Smooth muscle cell of the umbilical artery (primary cell): ENCODE measurements around the gene NPIPB13. TPM values are rescaled to one million over a fixed set of nuclear protein-coding genes. Genes with fewer than 3 reads are reported as not detected.

ENCODE experiments used
- total RNA-seq: library from RNA; depleted of rRNA; stranded (reverse); fragments of >200 nt; gene quantifications from 2 replicates; pipeline ENCODE4 v1.2.3, GENCODE V29; 2014

NPIPB13 gene
- 1.4 and 1.8 TPM in 2 replicates for total RNA-seq

DNA sequence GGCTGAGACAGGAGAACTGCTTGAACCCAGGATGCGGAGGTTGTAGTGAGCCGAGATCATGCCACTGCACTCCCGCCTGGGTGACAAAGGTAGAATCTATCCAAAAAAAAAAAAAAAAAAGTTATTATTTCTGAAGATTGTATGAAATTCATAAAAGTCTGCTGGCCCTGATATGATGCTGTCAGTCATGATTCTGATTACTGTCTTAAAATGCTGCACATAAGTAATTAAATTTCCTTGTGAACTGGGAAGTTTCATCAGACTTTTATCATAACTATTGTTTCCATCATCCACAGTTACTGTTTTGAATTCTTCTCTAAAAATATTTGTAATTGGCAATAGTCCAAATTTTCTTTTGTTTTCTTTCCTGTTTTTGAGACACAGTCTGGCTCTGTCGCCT is at the start of gene NPIPB13:
Gene NPIPB13 (minus strand): TSS at position 101 of the 400 bp plus-strand sequence. CDS start 2,906 bp downstream, outside the sequence.

GRCh38 chr16:30199049-30199448 is 49.2 kb downstream of the NPIPB13 start, which contains the start of gene SULT1A3:
Gene SULT1A3, plus strand, starts transcription at chr16:30199255. Its CDS starts 1,474 bp downstream, at chr16:30200729.

Other genes starting within 250 kb of the NPIPB13 start
- gene DOC2A, start 237.5 kb downstream of the NPIPB13 start, total RNA-seq, result 0.42 TPM in 1 of 2 replicates, not detected in the other
- not detected in 2 replicates for gene C16orf92, start 225.3 kb downstream of the NPIPB13 start, total RNA-seq
- gene TLCD3B, start 217.2 kb downstream of the NPIPB13 start, total RNA-seq, result under 0.01 and 0.09 TPM in 2 replicates
- 559 and 1,105 TPM in 2 replicates for gene ALDOA, start 182.7 kb downstream of the NPIPB13 start, total RNA-seq
- 194 and 200 TPM in 2 replicates for gene PPP4C, start 172.5 kb downstream of the NPIPB13 start, total RNA-seq
- gene TBX6, start 156.6 kb downstream of the NPIPB13 start, total RNA-seq, result under 0.01 TPM in 1 of 2 replicates, not detected in the other
- gene YPEL3, start 152.3 kb downstream of the NPIPB13 start, total RNA-seq, result 5.9 and 6.6 TPM in 2 replicates
- 0.59 and 0.78 TPM in 2 replicates for gene GDPD3, start 134.9 kb downstream of the NPIPB13 start, total RNA-seq
- 16.9 and 18.7 TPM in 2 replicates for gene MAPK3, start 125.3 kb downstream of the NPIPB13 start, total RNA-seq
- 0.59 and 2.4 TPM in 2 replicates for gene CORO1A, start 64.9 kb downstream of the NPIPB13 start, total RNA-seq
- 64.8 and 138 TPM in 2 replicates for gene BOLA2B, start 54.8 kb downstream of the NPIPB13 start, total RNA-seq
- 17.3 and 25.8 TPM in 2 replicates for gene SLX1A, start 54.6 kb downstream of the NPIPB13 start, total RNA-seq
- gene SULT1A3, start 49.2 kb downstream of the NPIPB13 start, total RNA-seq, result 3.1 and 3.6 TPM in 2 replicates
- 27.9 and 28.5 TPM in 2 replicates for gene CD2BP2, start 106.8 kb upstream of the NPIPB13 start, total RNA-seq
- 26.1 and 47.7 TPM in 2 replicates for gene TBC1D10B, start 122.0 kb upstream of the NPIPB13 start, total RNA-seq
- gene MYL11, start 126.3 kb upstream of the NPIPB13 start, total RNA-seq, result not detected in 2 replicates
- gene SEPTIN1, start 134.1 kb upstream of the NPIPB13 start, total RNA-seq, result 0.37 and 0.59 TPM in 2 replicates
- gene ZNF48, start 146.9 kb upstream of the NPIPB13 start, total RNA-seq, result 8.9 and 9.6 TPM in 2 replicates
- gene ZNF771, start 159.1 kb upstream of the NPIPB13 start, total RNA-seq, result 12.1 and 13.1 TPM in 2 replicates
- 5.6 and 13.6 TPM in 2 replicates for gene DCTPP1, start 181.6 kb upstream of the NPIPB13 start, total RNA-seq
- 7.7 and 8.8 TPM in 2 replicates for gene SEPHS2, start 197.4 kb upstream of the NPIPB13 start, total RNA-seq
- gene ITGAL, start 224.3 kb upstream of the NPIPB13 start, total RNA-seq, result 0.89 TPM in 1 of 2 replicates, not detected in the other